Body of pancreas (tissue), 4 donors: ENCODE measurements around the gene CSGALNACT2. TPM values are rescaled to one million over a fixed set of nuclear protein-coding genes. Genes with fewer than 3 reads are reported as not detected.
A peak's percentile ranks its signal among the peaks of the same experiment; 100 is the strongest.

Experiments
- ATAC-seq: fragments of 150-250 bp; one replicate; pipeline ENCODE4 v1.9.1; 2016
- DNase-seq, 4 donors: peaks; one replicate each; pipeline ENCODE4 v3.0.0-alpha.2; 2019
- H3K27ac ChIP-seq, 4 donors: fragments of 200-600 bp; sonication (generic); 1 replicate in 3 of 4; 2 replicates in 1 of 4; pipeline versions ENCODE4 v1.5.1 to v1.6.1; 2016 to 2019; ENCODE audit warnings: mild to moderate bottlenecking in 1 of 4, mixed read lengths in 1 of 4, moderate library complexity in 1 of 4
- H3K27me3 ChIP-seq, 2 donors: fragments of 200-600 bp; sonication (generic); one replicate each; pipeline ENCODE4 v1.6.0; 2016; ENCODE audit warnings: mild to moderate bottlenecking in 1 of 2
- H3K36me3 ChIP-seq, 2 donors: fragments of 200-600 bp; sonication (generic); replicated peaks in 1 of 2; 2 replicates each; pipeline ENCODE4 v1.5.1; 2016; ENCODE audit warnings: low read depth in 2 of 2; ENCODE audit not compliant: insufficient read depth in 1 of 2
- H3K4me1 ChIP-seq: fragments of 200-600 bp; sonication (generic); one replicate; pipeline ENCODE4 v1.6.0; 2016
- H3K4me3 ChIP-seq, 2 donors: fragments of 200-600 bp; sonication (generic); 1 replicate in 1 of 2; 2 replicates in 1 of 2; pipeline ENCODE4 v1.5.1; 2016 to 2019
- H3K9me3 ChIP-seq, 3 donors: fragments of 200-600 bp; sonication (generic); 1 replicate in 2 of 3; 2 replicates in 1 of 3; pipeline ENCODE4 v1.5.1; 2016
- CTCF ChIP-seq, 7 experiments: fragments of 450-650 bp in 4 of 7; fragments of 200-600 bp in 3 of 7; sonication (generic) in 3 of 7; IDR thresholded peaks; one replicate each; pipeline ENCODE4 v1.5.1; 2016 to 2019; ENCODE audit warnings: antibody characterized with exemption in 7 of 7
- POLR2A ChIP-seq, 3 donors: fragments of 450-650 bp; IDR thresholded peaks; one replicate each; pipeline ENCODE4 v1.6.1; 2016; ENCODE audit warnings: antibody characterized with exemption in 3 of 3, mild to moderate bottlenecking in 2 of 3
- WGBS, 2 donors: methylation state at CpG; one replicate each; pipeline ENCODE4 v1.1.5; 2017; 5-methylcytosine and 5-hydroxymethylcytosine counted together
- intact Hi-C: fragments of 100-400 bp; cut with DNase I; formaldehyde crosslinking; loops from one replicate; pipeline ENCODE4 v1.15.1; 2023
- total RNA-seq, 2 donors: library from RNA; depleted of rRNA; stranded (reverse); fragments of >200 nt; gene quantifications; one replicate each; pipeline ENCODE4 v1.1.0, GENCODE V29; 2016

CSGALNACT2 gene
- total RNA-seq, 2 donors from 2014 or later = 6.9 to 9.6 TPM

GRCh38 chr10:43136432-43136831, 1.8 kb upstream of the CSGALNACT2 start:
- no peaks in the 10 kb centered on the region for H3K27me3 ChIP-seq
- ATAC-seq (no peak), DNase-seq (no peak)
- H3K4me3 ChIP-seq = no peak overlapping the region
- no peaks in the 10 kb centered on the region for H3K36me3 ChIP-seq
- intact Hi-C loops = no loop called here
- H3K4me1 ChIP-seq = peaks cover 17% of the 10 kb centered on the region
- 87 to 98% methylated on average over 5 of the region's 5 CpGs for WGBS, 2 donors
- TF ChIP-seq POLR2A (IDR thresholded peaks at IDR 0.05) (no peak), CTCF (IDR thresholded peaks at IDR 0.05) (no peak)
- H3K27ac ChIP-seq = no peak overlapping the region
- H3K9me3 ChIP-seq = no peaks in the 10 kb centered on the region

- Histone ChIP-seq H3K36me3 (no peaks in the 10 kb centered on the region), H3K27ac (peak overlapping the region in 3 of 4 donors; percentile 69 to 87 (median 82)), H3K9me3 (no peaks in the 10 kb centered on the region), H3K4me1 (peaks cover 17% of the 10 kb centered on the region), H3K27me3 (no peaks in the 10 kb centered on the region), H3K4me3 (peak overlapping the region; percentile 58 to 60)
- WGBS, 2 donors = 40 to 43% methylated on average over 27 of the region's 27 CpGs
- DNase-seq (no peak), ATAC-seq (no peak)
- TF ChIP-seq POLR2A (IDR thresholded peaks at IDR 0.05) = no peak
- no peak for TF ChIP-seq CTCF (IDR thresholded peaks at IDR 0.05)
- intact Hi-C loops = no loop called here
Observed at GRCh38 chr10:43136995-43137716, 1.1 kb upstream of the CSGALNACT2 start.

GRCh38 chr10:43137717-43138020, 576 bp upstream of the CSGALNACT2 start:
- WGBS, 2 donors = 0 to 1% methylated on average over 13 to 30 of the region's 30 CpGs
- ATAC-seq (peak; percentile 54), DNase-seq (peak in 3 of 4 donors; percentile 17 to 65 (median 48))
- Histone ChIP-seq H3K27ac (peak overlapping the region; percentile 69 to 87 (median 82)), H3K9me3 (no peaks in the 10 kb centered on the region), H3K4me1 (peaks cover 17% of the 10 kb centered on the region), H3K27me3 (no peaks in the 10 kb centered on the region), H3K36me3 (no peaks in the 10 kb centered on the region), H3K4me3 (peak overlapping the region; percentile 58 to 60)
- intact Hi-C loops = no loop called here
- no peak for TF ChIP-seq CTCF (IDR thresholded peaks at IDR 0.05)
- no peak for TF ChIP-seq POLR2A (IDR thresholded peaks at IDR 0.05)

- Histone ChIP-seq H3K4me1 (peaks cover 17% of the 10 kb centered on the region), H3K27me3 (no peaks in the 10 kb centered on the region), H3K4me3 (peak overlapping the region; percentile 34 to 57), H3K9me3 (no peaks in the 10 kb centered on the region), H3K36me3 (no peaks in the 10 kb centered on the region), H3K27ac (peak overlapping the region; percentile 69 to 87 (median 82))
- TF ChIP-seq CTCF (IDR thresholded peaks at IDR 0.05) (no peak), POLR2A (IDR thresholded peaks at IDR 0.05) (peak in 1 of 3 donors; percentile 5)
- peak in 1 of 4 donors; percentile 28 for DNase-seq
- ATAC-seq = peak; percentile 25
- 0% methylated on average over 21 to 22 of the region's 22 CpGs for WGBS, 2 donors
- intact Hi-C loops = no loop called here
Observed at GRCh38 chr10:43138757-43139241, 554 bp downstream of the CSGALNACT2 start.

- ATAC-seq (no peak), DNase-seq (no peak)
- Histone ChIP-seq H3K27me3 (no peaks in the 10 kb centered on the region), H3K4me3 (no peak overlapping the region), H3K27ac (no peak overlapping the region), H3K9me3 (no peaks in the 10 kb centered on the region), H3K36me3 (no peaks in the 10 kb centered on the region), H3K4me1 (peaks cover 17% of the 10 kb centered on the region)
- no peak for TF ChIP-seq POLR2A (IDR thresholded peaks at IDR 0.05)
- no peak for TF ChIP-seq CTCF (IDR thresholded peaks at IDR 0.05)
- 87% methylated on average over 5 of the region's 5 CpGs for WGBS, 2 donors
- intact Hi-C loops = no loop called here
Observed at GRCh38 chr10:43141421-43141820, 3.2 kb downstream of the CSGALNACT2 start.
